ENCODE data around the gene TP73.

Gene TP73

DNA sequence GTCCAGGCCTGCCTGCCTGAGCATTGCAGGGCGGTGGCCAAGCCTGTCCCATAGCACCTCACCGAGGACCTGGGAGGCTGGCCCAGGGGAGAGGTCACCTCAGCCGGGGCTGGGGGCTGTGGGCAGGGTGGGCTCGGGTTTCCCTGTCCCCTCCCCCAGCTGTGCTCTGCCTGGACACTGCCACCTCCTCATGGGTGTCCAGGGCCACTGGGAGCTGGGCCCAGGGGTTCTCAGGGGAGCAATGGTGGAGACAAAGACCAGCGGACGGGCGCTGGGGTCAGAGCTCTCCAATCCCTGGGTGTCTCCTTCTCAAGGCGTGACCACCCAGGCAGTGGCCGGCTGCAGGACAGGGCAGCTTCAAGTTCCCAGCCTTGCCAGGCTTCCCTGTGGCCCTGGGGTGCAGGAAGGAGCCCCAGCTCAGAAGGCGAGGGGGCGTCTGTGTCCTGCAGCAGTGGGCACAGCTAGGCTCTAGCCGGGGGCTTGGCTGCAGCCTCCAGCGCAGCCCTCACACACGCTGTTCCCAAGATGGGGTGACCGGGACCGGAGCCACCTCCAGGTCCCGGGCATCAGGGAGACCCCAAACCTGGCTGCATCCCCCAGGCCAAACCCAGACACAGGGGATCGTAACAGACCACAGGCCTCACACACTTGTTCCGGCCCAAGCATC, 29.0 kb downstream of the TP73 start:
- DNase-seq (ENCODE audit: insufficient read length, low spot score): no peak
- no peak for FAIRE-seq
- no peak for TF ChIP-seq POLR2A (IDR thresholded peaks at IDR 0.05; ENCODE audit: low read depth, low read length)

DNA sequence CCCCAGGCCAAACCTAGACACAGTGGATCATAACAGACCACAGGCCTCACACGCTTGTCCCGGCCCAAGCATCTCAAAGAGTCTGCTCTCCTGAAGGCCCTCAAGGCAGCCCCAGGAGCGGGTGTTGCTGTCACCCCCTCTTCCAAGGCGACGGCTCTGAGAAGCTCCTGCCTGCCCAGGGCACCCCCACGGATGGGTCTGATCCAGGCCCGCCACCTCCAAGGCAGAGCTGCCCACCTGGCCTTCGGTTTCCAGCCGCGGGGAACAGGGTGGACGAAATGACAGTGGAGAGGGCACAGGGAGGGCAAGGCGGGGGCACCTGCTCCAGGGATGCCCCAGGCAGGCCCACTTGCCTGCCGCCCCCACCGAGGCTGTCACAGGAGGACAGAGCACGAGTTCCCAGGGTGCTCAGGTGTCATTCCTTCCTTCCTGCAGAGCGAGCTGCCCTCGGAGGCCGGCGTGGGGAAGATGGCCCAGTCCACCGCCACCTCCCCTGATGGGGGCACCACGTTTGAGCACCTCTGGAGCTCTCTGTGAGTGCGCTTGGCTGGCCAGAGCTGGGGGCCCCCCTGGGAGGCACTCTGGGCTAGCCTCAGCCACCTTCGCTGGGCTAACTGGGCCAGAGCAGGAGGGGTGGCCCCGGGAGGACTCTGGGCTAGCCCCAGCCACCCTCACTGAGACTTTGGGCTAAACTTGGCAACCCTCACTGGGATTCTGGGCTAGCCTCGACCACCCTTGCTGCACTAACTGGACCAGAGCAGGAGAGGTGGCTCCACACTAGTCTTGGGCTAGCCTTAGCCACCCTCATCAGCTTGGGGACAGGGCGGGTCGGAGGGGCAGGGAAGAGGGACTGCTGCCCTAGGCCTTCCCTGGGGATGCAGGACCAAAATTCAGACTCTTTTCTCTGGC, 29.8 kb downstream of the TP73 start:
- no peak for DNase-seq (ENCODE audit: insufficient read length, low spot score)
- FAIRE-seq: no peak
- TF ChIP-seq POLR2A (IDR thresholded peaks at IDR 0.05; ENCODE audit: low read depth, low read length): no peak

DNA sequence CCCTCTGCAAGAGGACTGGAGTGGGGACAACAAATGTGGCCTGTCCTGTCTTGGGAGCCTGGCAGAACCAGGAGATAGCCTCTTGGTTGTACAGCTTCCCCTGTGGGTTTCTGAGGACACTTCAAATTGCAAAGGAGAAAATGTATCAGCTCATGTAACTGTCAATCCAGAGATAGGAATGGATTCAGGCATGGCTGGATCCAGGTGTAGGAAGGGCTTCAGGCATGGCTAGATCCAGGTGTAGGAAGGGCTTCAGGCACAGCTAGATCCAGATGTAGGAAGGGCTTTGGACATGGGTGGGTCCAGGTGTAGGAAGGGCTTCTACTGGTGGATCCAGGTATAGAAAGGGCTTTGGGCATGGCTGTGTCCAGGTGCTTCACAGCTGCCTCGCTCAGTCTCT, 30.9 kb downstream of the TP73 start:
- no peak for TF ChIP-seq POLR2A (IDR thresholded peaks at IDR 0.05; ENCODE audit: low read depth, low read length)
- FAIRE-seq (no peak), DNase-seq (ENCODE audit: insufficient read length, low spot score) (no peak)

DNA sequence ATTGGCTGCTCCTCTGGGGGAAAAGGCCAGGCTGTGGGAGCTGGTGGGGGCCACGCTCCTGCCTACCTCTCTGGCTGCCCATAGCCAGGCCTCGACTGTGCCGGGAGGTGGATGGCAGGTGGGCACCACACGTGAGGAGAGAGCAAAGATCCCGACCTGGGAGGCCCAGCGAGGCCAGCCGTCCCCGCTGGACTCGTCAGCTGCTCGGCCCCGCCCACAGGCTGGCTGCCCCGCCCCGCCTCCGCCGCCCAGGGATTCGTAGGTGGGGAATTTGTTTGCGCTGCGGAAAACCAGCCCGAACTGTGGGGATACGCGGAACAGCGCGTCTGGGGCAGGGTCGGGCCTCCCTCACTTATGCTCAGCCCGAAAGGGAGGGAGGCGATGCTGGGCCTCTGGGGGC, 31.7 kb downstream of the TP73 start:
- no peak for FAIRE-seq
- DNase-seq (ENCODE audit: insufficient read length, low spot score): no peak
- no peak for TF ChIP-seq POLR2A (IDR thresholded peaks at IDR 0.05; ENCODE audit: low read depth, low read length)

DNA sequence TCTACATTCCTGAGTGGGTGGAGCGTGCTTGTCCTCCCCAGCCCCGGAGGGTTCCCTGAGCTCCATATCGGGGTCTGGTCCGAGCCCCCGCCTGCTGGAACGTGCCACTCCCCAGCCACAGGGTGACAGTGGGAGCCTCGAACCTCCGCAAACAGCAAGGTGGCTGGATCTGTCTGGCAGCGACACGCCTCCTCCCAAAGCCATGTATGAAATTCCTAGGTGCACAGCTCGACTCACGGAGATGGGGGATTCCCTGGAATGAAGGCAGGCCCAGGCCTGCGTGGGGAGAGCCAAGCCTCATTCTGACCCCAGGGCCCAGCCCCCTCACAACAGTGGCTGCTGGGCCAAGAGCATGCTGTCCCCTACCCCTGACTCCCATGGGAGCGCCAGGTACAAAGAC, 32.9 kb downstream of the TP73 start:
- FAIRE-seq (no peak), DNase-seq (ENCODE audit: insufficient read length, low spot score) (no peak)
- no peak for TF ChIP-seq POLR2A (IDR thresholded peaks at IDR 0.05; ENCODE audit: low read depth, low read length)

DNA sequence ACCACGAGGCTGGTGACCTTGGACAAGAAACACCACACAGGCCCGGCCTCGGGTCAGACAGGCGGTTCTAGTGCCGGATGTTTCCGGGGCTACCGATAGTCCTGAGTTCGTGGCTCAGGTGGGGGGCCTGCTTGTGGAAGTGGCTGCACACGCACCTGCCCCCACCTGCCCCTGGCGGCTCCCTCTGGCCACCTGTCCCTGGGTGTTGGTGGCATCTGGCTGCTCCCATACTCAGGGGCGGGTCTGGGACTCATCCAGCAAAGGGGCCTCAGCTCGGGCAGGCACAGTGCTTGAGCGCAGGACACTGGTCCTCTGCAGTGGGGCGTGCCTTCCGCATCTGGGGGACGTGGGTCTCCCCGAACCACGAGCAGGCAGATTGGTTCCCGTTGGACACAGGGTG, 33.6 kb downstream of the TP73 start:
- no peak for FAIRE-seq
- no peak for DNase-seq (ENCODE audit: insufficient read length, low spot score)
- TF ChIP-seq POLR2A (IDR thresholded peaks at IDR 0.05; ENCODE audit: low read depth, low read length): no peak

DNA sequence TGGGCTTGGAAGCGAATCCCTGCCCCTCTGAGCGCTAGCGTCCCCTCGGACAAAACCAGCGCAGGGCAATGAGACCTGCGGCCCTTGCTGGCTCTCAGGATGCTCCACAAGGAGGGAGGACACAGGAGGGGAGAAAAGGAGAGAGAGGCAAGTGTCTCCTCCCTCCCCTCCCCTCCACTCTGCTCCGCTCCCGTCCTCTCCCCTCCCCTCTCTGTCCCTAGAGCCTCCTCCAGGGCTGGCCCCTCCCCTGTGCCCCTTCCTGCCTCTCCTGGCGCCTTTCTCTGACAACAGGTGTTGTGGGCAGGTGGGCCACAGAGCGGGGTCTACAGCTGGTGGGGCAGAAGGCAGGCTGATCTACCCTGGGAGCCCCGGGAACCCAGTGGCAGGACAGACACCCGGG, 35.2 kb downstream of the TP73 start:
- DNase-seq (ENCODE audit: insufficient read length, low spot score) (no peak), FAIRE-seq (no peak)
- TF ChIP-seq POLR2A (IDR thresholded peaks at IDR 0.05; ENCODE audit: low read depth, low read length): no peak

DNA sequence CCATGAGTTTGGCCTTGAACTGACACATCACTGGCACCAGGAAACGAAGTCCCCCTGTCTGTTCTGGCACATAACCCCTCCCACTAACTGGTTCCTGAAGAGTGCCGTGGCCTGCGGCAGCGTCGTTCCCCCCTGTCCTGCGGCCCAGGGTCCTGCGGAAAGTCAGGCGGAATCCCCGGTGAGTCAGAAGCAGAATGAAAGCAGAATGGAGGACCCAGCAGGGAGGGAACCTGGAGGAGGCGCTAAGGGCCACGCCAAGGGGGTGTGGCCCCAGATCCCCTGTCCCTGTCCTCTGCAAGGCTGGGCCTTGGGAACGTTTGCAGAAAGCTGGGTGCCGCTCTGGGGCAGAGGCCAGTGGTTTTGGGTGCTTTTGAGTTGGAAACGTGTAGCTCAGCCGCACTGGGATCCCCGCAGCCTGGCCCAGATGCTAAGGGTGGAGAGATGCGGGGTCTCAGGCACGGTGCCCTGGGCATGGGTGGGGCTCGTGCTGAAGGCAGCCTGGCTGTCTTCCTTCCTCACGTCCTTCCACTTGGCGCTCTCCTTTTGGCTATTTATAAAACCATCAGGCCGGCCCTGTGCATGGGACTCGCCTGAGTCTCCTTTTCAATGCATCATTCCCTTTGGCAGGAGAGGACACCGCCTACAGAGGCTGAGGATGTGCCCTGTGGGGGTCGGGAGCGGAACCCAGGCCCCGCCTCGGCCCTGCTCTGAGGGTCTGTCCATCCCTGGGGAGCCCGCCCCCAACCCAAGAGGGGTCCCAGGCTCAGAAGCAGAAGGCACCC, 36.2 kb downstream of the TP73 start:
- DNase-seq (ENCODE audit: insufficient read length, low spot score) (no peak), FAIRE-seq (no peak)
- no peak for TF ChIP-seq POLR2A (IDR thresholded peaks at IDR 0.05; ENCODE audit: low read depth, low read length)

DNA sequence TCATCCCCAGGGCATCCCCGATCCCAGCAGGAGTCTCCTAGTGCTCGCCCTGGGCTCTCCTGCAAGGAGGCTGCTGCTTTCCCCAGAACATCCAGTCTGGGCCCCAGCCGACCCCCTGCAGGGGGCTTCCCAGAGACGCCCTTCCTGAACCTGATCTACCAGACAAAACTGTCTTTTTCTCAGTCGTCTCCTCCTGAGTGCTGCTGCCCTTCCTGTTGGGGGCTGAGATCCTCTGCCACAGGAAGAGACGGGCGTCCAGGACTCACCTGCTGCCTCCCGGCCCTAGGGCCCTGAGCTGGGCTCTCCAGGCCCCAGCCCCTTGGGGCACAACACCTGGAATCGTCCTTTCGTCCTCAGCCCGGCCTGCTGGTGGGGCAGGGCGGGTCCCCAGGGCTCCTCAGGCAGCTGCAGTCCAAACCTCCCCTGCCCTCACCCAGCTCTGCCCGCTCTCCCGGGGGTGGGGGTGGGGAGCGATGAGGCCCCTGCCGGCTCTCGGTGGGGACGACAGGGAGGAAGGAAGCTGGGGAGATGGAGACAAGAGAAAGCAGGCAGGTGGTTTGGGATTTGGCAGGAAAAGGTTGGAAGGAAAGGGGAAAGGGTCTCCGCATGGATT, 36.9 kb downstream of the TP73 start:
- DNase-seq (ENCODE audit: insufficient read length, low spot score) (no peak), FAIRE-seq (no peak)
- no peak for TF ChIP-seq POLR2A (IDR thresholded peaks at IDR 0.05; ENCODE audit: low read depth, low read length)

DNA sequence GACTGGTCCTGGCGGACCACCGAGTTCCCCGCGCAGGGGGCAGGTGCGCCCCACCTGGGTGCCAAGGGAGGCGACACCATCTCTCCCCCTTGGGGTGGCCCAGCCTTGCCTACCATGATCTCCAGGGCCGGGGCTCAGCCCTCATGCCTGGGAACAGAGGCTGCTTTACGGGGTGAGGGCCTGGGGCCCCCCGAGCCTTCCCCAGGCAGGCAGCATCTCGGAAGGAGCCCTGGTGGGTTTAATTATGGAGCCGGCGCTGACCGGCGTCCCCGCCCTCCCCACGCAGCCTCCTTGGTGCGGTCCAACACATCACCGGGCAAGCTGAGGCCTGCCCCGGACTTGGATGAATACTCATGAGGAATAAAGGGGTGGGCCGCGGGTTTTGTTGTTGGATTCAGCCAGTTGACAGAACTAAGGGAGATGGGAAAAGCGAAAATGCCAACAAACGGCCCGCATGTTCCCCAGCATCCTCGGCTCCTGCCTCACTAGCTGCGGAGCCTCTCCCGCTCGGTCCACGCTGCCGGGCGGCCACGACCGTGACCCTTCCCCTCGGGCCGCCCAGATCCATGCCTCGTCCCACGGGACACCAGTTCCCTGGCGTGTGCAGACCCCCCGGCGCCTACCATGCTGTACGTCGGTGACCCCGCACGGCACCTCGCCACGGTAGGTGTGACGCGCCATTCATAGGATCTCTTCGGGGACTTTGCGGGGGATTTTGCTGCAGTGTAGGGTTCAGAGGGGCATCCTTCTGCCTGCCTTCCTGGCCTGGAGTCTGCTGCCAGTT, 38.2 kb downstream of the TP73 start:
- no peak for DNase-seq (ENCODE audit: insufficient read length, low spot score)
- TF ChIP-seq POLR2A (IDR thresholded peaks at IDR 0.05; ENCODE audit: low read depth, low read length): no peak
- FAIRE-seq: no peak

DNA sequence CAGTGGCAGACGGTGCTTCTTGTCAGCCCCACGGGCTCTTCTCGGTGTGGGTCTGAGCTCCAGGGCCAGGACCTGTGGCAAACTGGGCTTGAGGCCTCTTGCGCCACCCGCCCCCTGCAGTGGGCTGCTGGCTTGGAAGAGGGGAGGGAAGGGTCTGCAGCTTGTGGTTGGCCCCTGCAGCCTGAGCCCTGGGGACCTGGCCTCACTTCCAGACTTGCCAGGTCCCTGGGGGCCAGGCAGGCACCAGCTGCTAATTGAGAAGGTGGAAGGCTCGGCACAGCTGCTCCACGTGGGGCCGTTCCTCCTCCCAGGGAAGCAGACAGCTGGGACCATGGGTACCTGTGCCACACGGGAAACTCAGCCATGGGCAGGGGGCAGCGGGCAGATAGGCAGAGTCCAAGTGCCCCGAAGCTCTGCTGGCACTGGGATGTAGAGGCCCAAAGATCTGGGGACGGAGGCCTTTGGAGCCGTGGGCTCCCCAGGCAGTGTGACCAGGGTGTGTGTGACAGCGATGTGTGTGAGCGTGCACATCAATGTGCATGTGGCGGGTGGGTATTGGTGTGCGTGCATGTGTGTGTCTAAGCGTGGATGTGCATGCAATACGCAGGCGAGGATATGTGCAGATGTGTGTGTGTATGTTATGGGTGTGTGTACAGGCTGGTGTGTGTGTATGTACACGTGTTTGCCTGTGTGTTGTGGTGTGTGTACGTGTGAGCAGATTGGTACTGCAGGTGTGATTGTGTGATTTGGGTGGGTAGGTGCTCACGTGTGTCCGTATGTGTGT, 39.3 kb downstream of the TP73 start:
- FAIRE-seq (no peak), DNase-seq (ENCODE audit: insufficient read length, low spot score) (no peak)
- TF ChIP-seq POLR2A (IDR thresholded peaks at IDR 0.05; ENCODE audit: low read depth, low read length): no peak

DNA sequence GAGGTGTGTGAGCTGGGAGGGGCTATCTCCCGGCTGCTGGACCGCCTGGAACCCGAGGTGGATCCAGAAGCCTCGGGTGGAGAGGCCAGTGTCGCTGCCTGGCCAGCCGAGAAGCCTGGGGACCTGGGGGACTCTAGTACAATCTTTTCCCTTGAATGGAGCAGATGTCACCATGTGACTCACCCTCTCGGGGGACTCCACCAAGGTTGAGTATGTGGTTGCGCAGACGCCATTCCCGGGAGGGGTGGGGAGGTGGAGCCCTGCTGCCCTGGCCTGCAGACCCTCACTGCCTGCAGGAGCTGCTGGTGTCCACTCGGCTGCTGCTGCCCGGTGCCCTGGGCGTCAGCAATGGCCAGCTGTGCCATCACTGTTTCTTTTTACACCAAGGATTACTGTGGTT, 40.3 kb downstream of the TP73 start:
- no peak for TF ChIP-seq POLR2A (IDR thresholded peaks at IDR 0.05; ENCODE audit: low read depth, low read length)
- no peak for FAIRE-seq
- no peak for DNase-seq (ENCODE audit: insufficient read length, low spot score)

Measured in H54 (cell line).